NCI-H82 (cell line): ENCODE results near the gene LAMC2.
A peak's percentile ranks its signal among the peaks of the same experiment; 100 is the strongest.

Source experiments
- DNase-seq: peaks from one replicate; lab custom pipeline; 2025; lab: John Stamatoyannopoulos, UW

Gene LAMC2

GRCh38 chr1:183214021-183214970, 28.2 kb downstream of the LAMC2 start:
- DNase-seq, result no peak

DNA sequence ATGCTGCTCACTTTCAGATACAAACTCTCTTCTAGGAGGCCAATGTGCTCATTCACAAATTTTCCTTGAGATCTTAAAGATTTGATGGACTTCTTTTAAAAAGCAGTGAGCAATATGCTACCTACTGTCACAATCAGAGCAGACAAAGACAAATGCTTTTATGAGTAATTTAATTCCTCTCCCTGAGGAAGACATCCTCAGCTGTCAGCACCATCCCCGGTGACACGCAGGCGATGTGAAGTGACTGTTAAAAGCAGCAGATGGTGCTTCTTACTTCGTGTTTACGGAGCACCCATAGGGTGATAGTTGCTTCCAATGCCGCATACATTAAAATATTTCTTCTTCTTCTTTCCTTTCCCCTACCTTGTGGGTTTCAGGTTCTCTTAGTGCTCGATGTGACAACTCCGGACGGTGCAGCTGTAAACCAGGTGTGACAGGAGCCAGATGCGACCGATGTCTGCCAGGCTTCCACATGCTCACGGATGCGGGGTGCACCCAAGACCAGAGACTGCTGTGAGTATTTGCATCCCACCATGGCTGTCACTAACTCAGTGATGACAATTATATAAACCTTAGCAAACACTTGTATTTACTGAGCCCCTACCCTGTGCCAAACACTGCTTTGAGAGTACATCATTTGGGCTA, 29.1 kb downstream of the LAMC2 start:
- peak; percentile 78 for DNase-seq

DNA sequence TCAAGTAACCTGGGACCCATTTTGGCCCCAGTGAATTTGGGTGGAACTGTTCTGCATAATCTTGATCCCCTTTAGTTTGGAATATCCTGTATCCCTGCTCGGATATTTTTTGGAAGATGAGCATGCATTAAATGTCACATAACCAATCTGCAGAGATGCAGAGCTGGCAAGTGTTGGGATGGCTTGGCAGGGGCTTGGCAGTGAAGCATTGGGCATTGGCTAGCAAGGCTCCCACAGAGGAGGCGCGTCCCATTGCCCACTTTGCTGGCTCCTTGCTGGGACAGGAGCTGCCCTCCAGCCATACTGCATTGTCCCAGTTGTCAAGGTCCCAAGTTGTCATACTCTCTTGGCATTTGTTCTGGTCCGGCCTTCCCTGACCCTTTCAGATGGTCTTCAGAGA, 29.9 kb downstream of the LAMC2 start:
- DNase-seq, result no peak

DNA sequence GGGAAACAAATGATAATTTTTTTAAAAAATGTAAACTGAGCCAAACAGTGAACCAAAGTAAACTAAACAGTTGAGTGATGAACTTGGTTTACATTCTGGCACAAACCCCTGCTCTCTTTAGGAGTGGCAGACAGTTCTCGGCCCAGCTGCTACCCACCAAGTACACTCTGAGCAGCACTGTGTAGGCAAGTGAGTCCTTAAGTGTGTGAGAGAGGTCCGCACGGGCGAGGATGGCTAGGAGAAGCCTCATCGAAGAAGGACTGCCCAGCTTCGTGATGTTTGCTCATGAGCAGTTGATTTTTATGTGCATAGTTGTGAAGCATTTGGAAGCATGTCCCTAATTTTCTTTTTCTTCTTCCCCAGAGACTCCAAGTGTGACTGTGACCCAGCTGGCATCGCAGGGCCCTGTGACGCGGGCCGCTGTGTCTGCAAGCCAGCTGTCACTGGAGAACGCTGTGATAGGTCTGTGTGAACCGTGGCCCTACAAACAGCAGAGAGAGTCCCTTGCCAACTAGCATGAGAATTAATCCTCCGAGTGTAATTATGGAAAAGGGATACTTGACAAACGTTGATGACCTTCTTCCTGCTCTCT, 32.1 kb downstream of the LAMC2 start:
- DNase-seq, result peak; percentile 68

DNA sequence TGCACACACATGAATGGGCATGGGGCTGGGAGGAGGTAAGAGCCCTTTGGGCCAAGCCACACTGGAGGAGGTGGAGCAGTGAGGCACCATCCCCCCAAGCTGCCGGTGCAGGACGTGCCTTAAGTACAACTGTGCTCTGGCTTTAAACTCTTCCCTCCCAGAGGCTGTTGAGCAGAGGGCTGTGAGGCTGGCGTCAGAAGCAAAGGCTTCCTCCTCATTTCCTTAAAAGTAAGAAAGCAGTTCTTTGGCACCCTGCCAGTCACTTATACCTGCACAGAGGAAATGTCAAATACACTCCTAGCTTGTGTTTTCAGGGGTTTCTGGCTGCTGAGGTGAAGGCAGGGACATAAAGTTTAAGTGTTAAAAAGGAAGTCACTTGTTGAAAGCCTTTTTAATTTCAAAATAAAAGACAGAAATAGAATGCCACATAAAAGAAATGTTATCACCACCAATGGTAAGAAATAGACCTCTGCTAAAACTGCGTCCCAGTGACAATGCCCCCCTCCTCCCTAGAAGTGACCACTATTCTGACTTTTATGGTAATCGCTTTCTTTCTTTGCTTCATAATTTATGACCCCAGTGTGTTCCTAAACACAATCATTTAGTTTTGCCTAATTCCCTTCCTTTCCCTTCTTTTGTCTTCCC, 33.0 kb downstream of the LAMC2 start:
- DNase-seq, result peak; percentile 62

GRCh38 chr1:183219616-183220009, 33.5 kb downstream of the LAMC2 start:
- no peak for DNase-seq

DNA sequence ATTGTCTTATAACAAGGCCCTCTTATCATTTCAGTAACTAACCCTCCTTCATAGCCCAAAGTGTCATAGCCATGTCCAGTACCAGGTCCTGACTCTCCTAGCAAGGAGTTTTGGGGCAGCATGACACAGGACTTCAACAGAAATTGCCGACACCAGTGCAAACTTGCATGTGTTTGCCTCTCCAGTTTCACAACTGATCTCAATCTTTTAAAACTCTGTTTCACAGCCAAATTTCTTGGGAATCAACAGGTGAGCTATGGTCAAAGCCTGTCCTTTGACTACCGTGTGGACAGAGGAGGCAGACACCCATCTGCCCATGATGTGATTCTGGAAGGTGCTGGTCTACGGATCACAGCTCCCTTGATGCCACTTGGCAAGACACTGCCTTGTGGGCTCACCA, 36.8 kb downstream of the LAMC2 start:
- DNase-seq, result no peak

GRCh38 chr1:183223467-183223866, 37.4 kb downstream of the LAMC2 start:
- no peak for DNase-seq

DNA sequence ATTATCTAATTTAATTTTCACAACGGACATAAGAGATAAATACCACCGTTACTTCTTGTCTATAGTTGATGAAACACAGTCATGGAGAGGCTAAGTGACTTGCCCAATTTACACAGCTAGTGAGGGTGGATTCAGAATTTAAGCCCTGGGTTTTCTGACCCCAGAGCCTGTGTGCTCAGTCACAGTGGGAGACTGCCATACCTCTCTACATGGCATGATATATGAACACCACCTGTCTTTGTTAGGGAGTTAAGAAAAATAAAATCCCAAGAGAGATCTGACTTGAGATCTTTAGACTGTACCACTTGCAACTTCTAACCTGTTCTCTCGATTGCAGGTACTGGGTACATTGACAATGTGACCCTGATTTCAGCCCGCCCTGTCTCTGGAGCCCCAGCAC, 40.3 kb downstream of the LAMC2 start:
- DNase-seq, result no peak

DNA sequence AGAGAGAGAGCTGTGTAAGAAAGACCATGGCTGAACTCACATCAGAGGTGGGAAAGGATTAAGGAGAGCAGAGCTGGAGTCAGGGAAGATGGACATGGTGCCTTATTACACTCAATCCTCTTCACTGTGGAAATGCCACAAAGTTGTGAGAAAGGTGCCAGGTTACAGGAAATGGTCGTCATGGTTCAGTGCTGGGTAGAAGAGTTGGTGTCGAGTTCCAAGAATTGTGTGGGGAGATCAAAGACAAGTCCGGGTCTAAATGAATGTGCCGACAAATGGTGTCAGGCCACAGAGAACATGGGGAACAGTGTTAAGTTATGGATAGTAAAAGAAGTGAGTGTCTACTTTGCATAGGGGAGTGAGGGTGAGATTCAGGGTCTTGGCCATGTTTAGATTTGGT, 40.9 kb downstream of the LAMC2 start:
- no peak for DNase-seq

GRCh38 chr1:183227422-183228346, 41.6 kb downstream of the LAMC2 start:
- DNase-seq, result peak; percentile 69

DNA sequence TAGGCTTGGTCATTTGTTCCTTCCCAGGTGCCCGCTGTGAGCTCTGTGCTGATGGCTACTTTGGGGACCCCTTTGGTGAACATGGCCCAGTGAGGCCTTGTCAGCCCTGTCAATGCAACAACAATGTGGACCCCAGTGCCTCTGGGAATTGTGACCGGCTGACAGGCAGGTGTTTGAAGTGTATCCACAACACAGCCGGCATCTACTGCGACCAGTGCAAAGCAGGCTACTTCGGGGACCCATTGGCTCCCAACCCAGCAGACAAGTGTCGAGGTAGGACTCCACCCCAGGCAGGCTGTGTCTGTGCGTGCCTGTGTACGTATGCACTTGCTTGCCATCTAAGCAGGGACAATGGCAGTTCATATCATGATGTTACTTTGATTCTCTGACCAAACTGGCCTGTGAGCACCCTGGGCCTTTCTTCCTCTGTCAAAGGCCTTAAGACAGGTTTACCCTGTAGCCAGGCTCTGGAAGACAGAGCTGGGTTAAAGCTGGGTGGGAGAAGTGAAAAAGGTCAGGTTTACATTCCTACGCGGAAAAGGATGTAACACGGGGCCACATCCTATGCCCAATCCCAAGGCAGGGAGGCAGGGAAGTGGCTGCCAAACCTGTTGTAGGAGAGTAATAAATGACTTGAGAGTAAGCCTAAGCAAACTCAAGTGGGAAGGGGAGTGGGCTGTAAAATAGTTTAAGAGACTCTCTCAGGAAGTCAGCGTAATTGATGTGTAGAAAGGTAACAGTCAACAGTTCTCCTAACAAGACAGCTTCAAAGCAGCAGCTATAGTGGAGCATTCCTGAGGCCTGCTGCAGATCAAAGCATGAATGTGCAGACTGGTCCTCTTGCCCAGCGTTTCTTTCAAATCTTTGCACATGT, 42.5 kb downstream of the LAMC2 start:
- DNase-seq, result no peak

- peak; percentile 28 for DNase-seq
Measured at GRCh38 chr1:183230413-183230812, 44.3 kb downstream of the LAMC2 start.

DNA sequence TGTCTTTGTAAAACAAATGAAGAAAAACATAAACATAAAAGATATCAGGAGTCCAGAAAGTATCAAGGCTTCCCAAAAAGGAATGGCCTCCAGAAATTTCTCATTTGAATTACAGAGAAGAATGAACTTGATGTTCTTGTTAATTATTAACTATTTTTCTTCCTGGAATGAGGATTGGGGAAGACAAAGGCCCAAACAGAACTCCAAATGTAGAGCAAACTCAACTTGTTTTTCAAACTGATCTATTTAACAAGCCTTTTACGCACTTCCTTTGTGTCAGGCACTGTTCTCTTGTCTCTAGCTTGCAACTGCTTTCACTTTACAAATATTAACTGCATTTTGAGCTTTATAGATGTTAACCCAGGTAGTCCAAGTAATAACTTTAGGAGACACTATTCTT, 45.5 kb downstream of the LAMC2 start:
- no peak for DNase-seq

GRCh38 chr1:183233113-183233512, 47.0 kb downstream of the LAMC2 start:
- DNase-seq, result no peak

DNA sequence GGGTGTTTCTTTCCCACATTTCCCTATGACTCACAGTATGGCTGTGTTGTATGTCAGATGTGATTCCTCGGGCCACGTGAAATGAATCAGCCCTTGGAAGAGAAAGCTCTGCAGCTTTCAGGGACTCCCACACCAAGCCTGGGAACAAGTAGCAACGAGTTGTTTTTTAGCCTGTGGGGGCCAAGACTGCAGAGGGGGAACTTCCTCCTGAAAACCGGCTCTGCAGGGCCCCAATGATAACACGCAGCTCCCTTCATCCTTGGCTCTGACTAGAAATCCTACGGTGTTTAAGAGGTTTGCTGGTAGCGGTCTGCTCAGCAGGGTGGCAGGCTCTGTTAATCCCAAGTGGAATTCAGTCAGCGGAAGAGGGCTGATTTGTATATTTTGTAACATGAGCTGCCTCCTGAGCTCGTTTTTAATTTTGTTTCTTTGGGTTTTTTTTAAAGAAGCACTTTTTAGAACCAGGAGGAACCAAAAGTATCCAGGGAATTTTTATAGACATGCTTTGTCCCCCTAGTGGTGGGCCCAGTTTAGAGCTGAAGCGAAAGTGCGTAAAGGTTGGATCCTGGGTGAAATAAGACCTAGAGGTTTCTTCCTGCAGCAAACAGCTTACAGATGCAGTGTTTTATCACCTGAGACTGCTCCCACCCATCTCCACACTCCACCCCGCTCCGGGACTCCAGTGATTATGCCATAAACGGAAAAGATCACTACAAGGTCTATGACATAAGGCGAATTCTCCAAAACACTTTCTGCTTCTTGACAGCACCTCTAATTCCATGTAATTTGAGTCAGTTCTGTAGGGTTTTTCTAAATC, 48.8 kb downstream of the LAMC2 start:
- DNase-seq, result peak; percentile 49

- no peak for DNase-seq
Measured at GRCh38 chr1:183235503-183235902, 49.4 kb downstream of the LAMC2 start.

DNA sequence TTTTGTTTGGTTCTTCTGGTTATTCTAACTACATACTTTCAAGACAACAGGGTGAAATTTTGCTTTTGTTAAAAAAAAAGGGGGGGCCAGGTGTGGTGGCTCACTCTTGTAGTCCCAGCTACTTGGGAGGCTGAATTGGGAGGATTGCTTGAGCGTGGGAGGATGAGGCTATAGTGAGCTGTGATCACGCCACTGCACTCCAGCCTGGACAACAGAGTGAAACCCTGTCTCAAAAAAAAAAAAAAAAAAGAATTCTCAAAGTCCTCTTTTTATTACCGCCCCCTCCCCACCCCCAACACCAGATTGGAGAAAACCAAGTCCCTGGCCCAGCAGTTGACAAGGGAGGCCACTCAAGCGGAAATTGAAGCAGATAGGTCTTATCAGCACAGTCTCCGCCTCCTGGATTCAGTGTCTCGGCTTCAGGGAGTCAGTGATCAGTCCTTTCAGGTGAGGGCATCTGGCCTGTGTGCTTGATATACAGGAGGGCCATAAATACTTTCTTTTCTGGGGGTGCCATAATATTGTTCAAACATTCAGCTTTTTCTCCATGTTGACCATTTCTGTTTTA, 50.2 kb downstream of the LAMC2 start:
- peak; percentile 47 for DNase-seq

DNA sequence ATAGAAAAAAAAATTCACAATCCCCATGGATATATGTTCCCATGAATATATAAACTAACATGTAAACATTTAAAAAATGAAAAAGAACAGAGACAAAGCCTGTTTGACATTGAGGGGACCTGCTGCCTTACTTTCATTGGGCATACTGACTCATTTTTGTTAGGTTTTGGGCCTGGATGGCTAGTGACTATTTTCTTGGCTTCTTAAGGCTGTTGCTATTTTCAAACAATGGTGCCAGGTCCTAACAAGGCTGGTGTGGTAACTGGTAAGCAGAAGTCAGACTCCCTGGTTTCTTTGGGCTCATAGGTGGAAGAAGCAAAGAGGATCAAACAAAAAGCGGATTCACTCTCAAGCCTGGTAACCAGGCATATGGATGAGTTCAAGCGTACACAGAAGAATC, 51.0 kb downstream of the LAMC2 start:
- DNase-seq, result no peak
